Activated naive CD8-positive, alpha-beta T cell treated with anti-CD3 and anti-CD28 coated beads, Interleukin-2, amount 10 ng/mL, durations not matched to agents 7 days and 5 days (primary cell): Measurements from ENCODE around the gene SLC17A5. TPM values are rescaled to one million over a fixed set of nuclear protein-coding genes. Genes with fewer than 3 reads are reported as not detected.
A peak's percentile ranks its signal among the peaks of the same experiment; 100 is the strongest.
"Not testable (repeated sequence)": the region's sequence is repeated elsewhere in the genome, so short reads cannot be mapped to it uniquely, and the experiment has no call there.

Experiments used
- ATAC-seq: fragments of 150-1000 bp; cut with Tn5 transposase; one replicate; pipeline ENCODE4 v1.10.0; 2021; ENCODE audit warnings: low read depth, moderate library complexity
- POLR2A ChIA-PET: fragments of 350-600 bp; sonication (Branson Sonifier 250); formaldehyde crosslinking; loops from one replicate; lab custom pipeline; 2021; ENCODE audit warnings: antibody characterized with exemption; lab: Charles Lee
- DNase-seq: peaks from one replicate; pipeline ENCODE4 v3.0.0; 2021
- H3K27ac Mint-ChIP-seq: one replicate; pipeline ENCODE4 v1.8.0; 2022; ENCODE audit warnings: mild to moderate bottlenecking, mixed read lengths
- H3K27me3 Mint-ChIP-seq: one replicate; pipeline ENCODE4 v1.8.0; 2022; ENCODE audit warnings: mild to moderate bottlenecking, moderate library complexity, mixed read lengths
- H3K36me3 Mint-ChIP-seq: one replicate; pipeline ENCODE4 v1.8.0; 2021; ENCODE audit warnings: mild to moderate bottlenecking, mixed read lengths
- H3K4me1 Mint-ChIP-seq: one replicate; pipeline ENCODE4 v1.8.0; 2021; ENCODE audit warnings: mixed read lengths
- H3K4me3 Mint-ChIP-seq: one replicate; pipeline ENCODE4 v1.8.0; 2022; ENCODE audit warnings: mild to moderate bottlenecking, moderate library complexity, mixed read lengths
- H3K9me3 Mint-ChIP-seq: one replicate; pipeline ENCODE4 v1.8.0; 2021; ENCODE audit warnings: mixed read lengths
- total RNA-seq, 2 experiments: library from RNA; stranded (reverse); gene quantifications; one replicate each; pipeline ENCODE4 v1.2.3, GENCODE V29; 2021

SLC17A5 gene, protein sequence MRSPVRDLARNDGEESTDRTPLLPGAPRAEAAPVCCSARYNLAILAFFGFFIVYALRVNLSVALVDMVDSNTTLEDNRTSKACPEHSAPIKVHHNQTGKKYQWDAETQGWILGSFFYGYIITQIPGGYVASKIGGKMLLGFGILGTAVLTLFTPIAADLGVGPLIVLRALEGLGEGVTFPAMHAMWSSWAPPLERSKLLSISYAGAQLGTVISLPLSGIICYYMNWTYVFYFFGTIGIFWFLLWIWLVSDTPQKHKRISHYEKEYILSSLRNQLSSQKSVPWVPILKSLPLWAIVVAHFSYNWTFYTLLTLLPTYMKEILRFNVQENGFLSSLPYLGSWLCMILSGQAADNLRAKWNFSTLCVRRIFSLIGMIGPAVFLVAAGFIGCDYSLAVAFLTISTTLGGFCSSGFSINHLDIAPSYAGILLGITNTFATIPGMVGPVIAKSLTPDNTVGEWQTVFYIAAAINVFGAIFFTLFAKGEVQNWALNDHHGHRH
- 1 to 10 TPM; 9.2 to 9.3 TPM for total RNA-seq

GRCh38 chr6:73653571-73654424 lies at the start of gene SLC17A5:
SLC17A5 (minus strand) TSS chr6:73653992; CDS start chr6:73653886, 106 bp downstream.
- H3K9me3 Mint-ChIP-seq: no peaks in the 10 kb centered on the region
- DNase-seq (peak; percentile 90), ATAC-seq (peak; percentile 88)
- H3K27me3 Mint-ChIP-seq: no peaks in the 10 kb centered on the region
- peak within 1 kb of the TSS; percentile 97 for H3K27ac Mint-ChIP-seq
- peak within 1 kb of the TSS; percentile 97 for H3K4me3 Mint-ChIP-seq
- POLR2A ChIA-PET: interaction anchor here (0.6 to 3.6 kb wide), 11 partner anchors 40 to 391 kb away, joined by 3 to 72 read pairs (median 4); partner anchors contain the start of genes EEF1A1 and KHDC1
- H3K36me3 Mint-ChIP-seq: peaks cover 4% of the 10 kb centered on the region
- H3K4me1 Mint-ChIP-seq: peaks cover 21% of the 10 kb centered on the region

DNA sequence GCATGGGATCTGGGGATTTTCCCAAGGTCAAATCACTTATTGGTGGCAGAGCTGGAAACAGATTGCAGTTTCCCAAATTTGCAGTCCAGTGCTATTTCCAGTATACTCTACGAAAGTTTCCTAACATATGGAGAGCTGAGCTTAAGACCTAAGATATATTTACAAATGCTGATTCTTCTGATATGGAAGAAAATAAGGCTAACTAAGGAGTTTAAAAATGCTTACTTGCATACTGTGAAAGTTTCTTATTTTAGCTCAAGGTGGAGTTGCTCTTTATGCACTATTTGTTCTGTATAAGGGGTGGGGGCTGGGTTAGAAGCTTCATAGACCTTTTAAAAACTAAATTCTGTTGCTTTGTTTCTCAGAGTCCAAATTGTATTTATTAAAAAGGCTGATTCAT lies 49.7 kb upstream of the SLC17A5 start:
- no peaks in the 10 kb centered on the region for H3K9me3 Mint-ChIP-seq
- no peak overlapping the region for H3K27ac Mint-ChIP-seq

GRCh38 chr6:73702444-73702843 lies 48.7 kb upstream of the SLC17A5 start:
- no peaks in the 10 kb centered on the region for H3K36me3 Mint-ChIP-seq
- H3K4me3 Mint-ChIP-seq: no peak overlapping the region
- no peak for ATAC-seq

More for the DNA sequence above, 49.7 kb upstream of the SLC17A5 start:
- no peak for ATAC-seq
- DNase-seq: no peak
- H3K27me3 Mint-ChIP-seq: peaks cover 10% of the 10 kb centered on the region
- no peak overlapping the region for H3K4me3 Mint-ChIP-seq
- H3K4me1 Mint-ChIP-seq: peaks cover 6% of the 10 kb centered on the region
- no peaks in the 10 kb centered on the region for H3K36me3 Mint-ChIP-seq
- POLR2A ChIA-PET: no interaction called here

GRCh38 chr6:73699676-73700459 lies 46.1 kb upstream of the SLC17A5 start:
- peaks cover 25% of the 10 kb centered on the region for H3K4me1 Mint-ChIP-seq
- H3K27me3 Mint-ChIP-seq: peaks cover 16% of the 10 kb centered on the region
- no peak overlapping the region for H3K27ac Mint-ChIP-seq
- no peak for ATAC-seq
- H3K9me3 Mint-ChIP-seq: no peaks in the 10 kb centered on the region
- H3K4me3 Mint-ChIP-seq: no peak overlapping the region
- POLR2A ChIA-PET: no interaction called here
- no peaks in the 10 kb centered on the region for H3K36me3 Mint-ChIP-seq
- no peak for DNase-seq

More at GRCh38 chr6:73702444-73702843, 48.7 kb upstream of the SLC17A5 start:
- peaks cover 13% of the 10 kb centered on the region for H3K27me3 Mint-ChIP-seq
- no peak overlapping the region for H3K27ac Mint-ChIP-seq
- H3K4me1 Mint-ChIP-seq: peaks cover 10% of the 10 kb centered on the region
- H3K9me3 Mint-ChIP-seq: no peaks in the 10 kb centered on the region
- POLR2A ChIA-PET: no interaction called here
- DNase-seq: no peak

- ATAC-seq (no peak), DNase-seq (no peak)
- Mint-ChIP-seq H3K9me3 (no peaks in the 10 kb centered on the region), H3K27ac (peak overlapping the region; percentile 40), H3K36me3 (no peaks in the 10 kb centered on the region), H3K4me3 (peak overlapping the region; percentile 87), H3K4me1 (peaks cover 25% of the 10 kb centered on the region), H3K27me3 (peaks cover 17% of the 10 kb centered on the region)
- POLR2A ChIA-PET: no interaction called here
Observed at GRCh38 chr6:73696966-73697655, 43.3 kb upstream of the SLC17A5 start.

- DNase-seq: peak; percentile 63
- H3K4me1 Mint-ChIP-seq: peaks cover 25% of the 10 kb centered on the region
- peak within 1 kb of the TSS; percentile 87 for H3K4me3 Mint-ChIP-seq
- POLR2A ChIA-PET: no interaction called here
- H3K9me3 Mint-ChIP-seq: no peaks in the 10 kb centered on the region
- no peaks in the 10 kb centered on the region for H3K36me3 Mint-ChIP-seq
- peak within 1 kb of the TSS; percentile 75 for H3K27ac Mint-ChIP-seq
- peaks cover 15% of the 10 kb centered on the region for H3K27me3 Mint-ChIP-seq
- ATAC-seq: peak; percentile 74
Observed at GRCh38 chr6:73695619-73696421, 42.0 kb upstream of the SLC17A5 start, which contains the start of gene CD109. CD109 (plus strand) TSS chr6:73696203; CDS start chr6:73696216, 13 bp downstream.

DNA sequence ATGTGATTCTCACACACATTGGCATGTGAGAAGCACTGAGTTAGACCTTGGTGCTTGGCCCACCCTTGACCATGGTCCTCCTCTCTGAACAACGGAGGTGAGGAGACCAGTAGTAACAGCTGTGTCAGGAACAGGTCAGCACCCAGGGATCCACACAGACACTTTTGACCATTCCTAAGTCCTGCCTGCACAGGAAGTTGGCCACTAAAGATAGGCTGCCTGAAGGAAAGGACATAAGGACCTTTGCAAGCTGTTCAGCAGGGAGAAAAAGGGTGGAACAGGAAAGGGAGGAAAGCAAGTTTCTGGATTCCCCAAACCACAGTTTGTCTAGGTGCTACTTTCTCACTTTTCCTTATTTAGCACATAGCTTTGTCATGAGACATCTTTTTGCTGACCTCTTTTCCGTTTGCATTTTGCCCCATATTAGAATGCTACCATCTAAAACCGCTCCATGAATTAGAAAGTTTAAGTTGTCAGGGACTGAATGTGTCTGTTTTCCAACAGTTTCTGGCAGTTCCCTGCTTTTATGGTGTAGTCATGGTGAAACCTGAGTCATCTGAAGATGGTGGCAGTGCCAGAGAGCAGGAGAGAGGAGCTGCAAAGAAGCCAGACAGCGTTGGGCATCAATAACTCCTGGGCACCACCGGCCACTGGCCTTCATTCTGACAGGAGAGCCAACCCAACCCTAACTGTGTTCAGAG lies 41.1 kb upstream of the SLC17A5 start:
- Mint-ChIP-seq H3K27ac (no peak overlapping the region), H3K27me3 (peaks cover 20% of the 10 kb centered on the region), H3K4me3 (peak overlapping the region; percentile 87), H3K9me3 (no peaks in the 10 kb centered on the region), H3K4me1 (peaks cover 21% of the 10 kb centered on the region), H3K36me3 (no peaks in the 10 kb centered on the region)
- DNase-seq (no peak), ATAC-seq (no peak)
- POLR2A ChIA-PET: interaction anchor here (0.9 kb wide), 1 partner anchor 41 kb away, joined by 3 read pairs; the partner anchor contains the start of gene SLC17A5

DNA sequence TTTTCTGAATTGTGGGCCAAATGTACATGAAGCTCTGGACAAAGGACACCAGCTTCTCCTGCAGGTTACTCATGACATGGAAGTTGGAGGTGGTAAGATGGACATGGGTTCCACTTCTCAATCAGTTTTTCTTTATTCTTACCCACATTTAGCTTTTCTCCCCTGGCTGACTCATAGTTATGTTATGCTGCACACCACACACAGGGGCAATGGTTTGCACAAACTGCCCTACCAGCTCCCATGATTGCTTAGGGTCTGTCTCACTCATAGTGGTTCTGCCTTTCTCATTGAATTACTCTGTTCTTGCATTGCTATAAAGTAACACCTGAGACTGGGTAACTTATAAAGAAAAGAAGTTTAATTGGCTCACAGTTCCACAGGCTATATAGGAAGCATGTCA lies 37.7 kb upstream of the SLC17A5 start:
- Mint-ChIP-seq H3K27me3 (peaks cover 32% of the 10 kb centered on the region), H3K36me3 (no peaks in the 10 kb centered on the region), H3K4me3 (no peak overlapping the region), H3K9me3 (no peaks in the 10 kb centered on the region), H3K27ac (no peak overlapping the region), H3K4me1 (peaks cover 10% of the 10 kb centered on the region)
- POLR2A ChIA-PET: no interaction called here
- ATAC-seq (no peak), DNase-seq (no peak)

DNA sequence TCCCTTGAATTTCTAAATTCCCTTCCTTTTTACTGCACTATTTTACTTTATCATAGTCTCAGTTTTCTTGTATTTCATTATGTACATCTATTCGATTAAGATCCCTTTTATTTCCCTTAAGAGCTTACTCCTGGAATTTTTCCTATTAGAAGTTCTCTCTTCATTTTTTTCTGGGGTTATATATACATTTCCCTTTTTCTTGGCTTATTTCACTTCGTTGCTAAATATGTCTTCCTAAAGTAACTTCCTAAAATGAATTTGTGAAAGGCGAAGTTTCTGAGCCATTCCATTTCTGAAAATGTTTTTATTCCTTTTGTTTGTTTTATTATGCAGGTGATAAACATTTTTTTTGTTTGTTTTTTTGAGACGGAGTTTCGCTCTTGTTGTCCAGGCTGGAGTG lies 36.3 kb upstream of the SLC17A5 start:
- POLR2A ChIA-PET: no interaction called here
- Mint-ChIP-seq H3K4me3 (no peak overlapping the region), H3K36me3 (no peaks in the 10 kb centered on the region), H3K9me3 (no peaks in the 10 kb centered on the region), H3K27ac (no peak overlapping the region), H3K4me1 (peaks cover 1% of the 10 kb centered on the region), H3K27me3 (peaks cover 39% of the 10 kb centered on the region)
- DNase-seq (no peak), ATAC-seq (no peak)

GRCh38 chr6:73688351-73688750 lies 34.6 kb upstream of the SLC17A5 start:
- H3K27me3 Mint-ChIP-seq: peaks cover 47% of the 10 kb centered on the region

DNA sequence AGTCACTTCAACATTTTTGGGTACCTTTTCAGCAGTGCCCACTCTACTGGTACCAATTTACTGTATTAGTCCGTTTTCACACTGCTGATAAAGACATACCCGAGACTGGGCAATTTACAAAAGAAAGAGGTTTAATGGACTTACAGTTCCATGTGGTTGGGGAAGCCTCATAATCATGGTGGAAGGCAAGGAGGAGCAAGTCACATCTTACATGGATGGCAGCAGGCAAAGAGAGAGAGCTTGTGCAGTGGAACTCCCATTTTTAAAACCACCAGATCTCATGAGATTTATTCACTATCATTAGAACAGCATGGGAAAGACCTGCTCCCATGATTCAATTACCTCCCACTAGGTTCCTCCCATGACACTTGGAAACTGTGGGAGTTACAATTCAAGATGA lies 29.8 kb upstream of the SLC17A5 start:
- H3K36me3 Mint-ChIP-seq, H3K9me3 Mint-ChIP-seq, H3K4me3 Mint-ChIP-seq, ATAC-seq, H3K4me1 Mint-ChIP-seq, H3K27ac Mint-ChIP-seq, DNase-seq: not testable (repeated sequence)
- H3K27me3 Mint-ChIP-seq: peaks cover 42% of the 10 kb centered on the region
- POLR2A ChIA-PET: interaction anchor here (0.7 kb wide), 1 partner anchor 1606 kb away, joined by 4 read pairs; no protein-coding TSS in a partner anchor

More at GRCh38 chr6:73688351-73688750, 34.6 kb upstream of the SLC17A5 start:
- Mint-ChIP-seq H3K36me3 (no peaks in the 10 kb centered on the region), H3K27ac (no peak overlapping the region), H3K4me1 (no peaks in the 10 kb centered on the region), H3K9me3 (peaks cover 3% of the 10 kb centered on the region), H3K4me3 (no peak overlapping the region)
- ATAC-seq: no peak
- POLR2A ChIA-PET: interaction anchor here (0.7 kb wide), 1 partner anchor 898 kb away, joined by 6 read pairs; no protein-coding TSS in a partner anchor
- no peak for DNase-seq
